Activated CD4-positive, alpha-beta T cell treated with anti-CD3 and anti-CD28 coated beads, Interleukin-2, amount 50 U/mL, for 4 hours (primary cell): Measurements from ENCODE around the gene CHD9.
A peak's percentile ranks its signal among the peaks of the same experiment; 100 is the strongest.
"Not testable (repeated sequence)": the region's sequence is repeated elsewhere in the genome, so short reads cannot be mapped to it uniquely, and the experiment has no call there.

Source experiments
- DNase-seq, 2 experiments: peaks; one replicate each; pipeline ENCODE4 v3.0.0-alpha.2; 2020

Gene CHD9

DNA sequence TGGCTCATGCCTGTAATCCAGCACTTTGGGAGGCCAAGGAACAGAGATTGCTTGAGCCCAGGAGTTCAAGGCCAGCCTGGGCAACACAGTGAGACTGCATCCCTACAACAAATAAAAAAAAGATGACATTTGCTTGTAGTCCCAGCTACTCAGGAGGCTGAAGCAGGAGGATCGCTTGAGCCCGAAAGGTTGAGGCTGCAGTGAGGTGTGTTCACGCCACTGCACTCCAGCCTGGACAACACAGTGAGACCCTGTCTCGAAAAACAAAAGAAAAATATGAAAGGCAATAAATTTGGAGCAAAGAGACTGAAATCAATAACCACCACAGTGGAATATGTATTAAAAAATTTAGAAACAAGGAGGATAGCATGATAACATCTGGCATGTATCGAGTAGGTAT is 235.7 kb downstream of the CHD9 start:
- DNase-seq: no peak

DNA sequence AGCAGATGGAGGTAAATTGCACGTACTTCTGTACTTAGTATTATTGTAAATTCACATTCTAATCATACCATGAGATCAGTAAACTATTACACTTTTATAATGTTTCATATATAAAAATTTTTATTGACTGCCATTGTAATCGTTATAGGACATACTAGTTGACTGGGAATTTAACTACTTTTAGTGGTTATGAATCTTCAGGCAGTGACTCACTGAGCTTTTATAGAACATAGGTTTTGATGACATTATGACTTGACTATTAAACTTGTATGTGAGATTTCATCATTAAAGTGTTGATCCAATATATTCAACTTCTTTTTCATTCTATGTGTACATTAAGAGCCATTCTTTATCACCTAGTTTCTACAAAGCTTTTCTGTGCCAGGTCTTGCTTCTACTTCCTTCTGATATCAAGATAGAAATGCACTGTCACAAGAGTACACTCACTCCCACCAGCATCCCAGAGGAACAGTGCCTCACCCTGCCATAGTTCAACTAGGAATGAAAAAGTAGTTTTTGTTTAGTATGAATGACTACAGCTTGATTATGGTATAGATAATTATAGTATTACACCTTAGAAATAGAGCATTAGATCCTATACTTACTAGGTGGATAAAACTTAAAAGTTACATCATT is 237.1 kb downstream of the CHD9 start:
- DNase-seq: no peak

DNA sequence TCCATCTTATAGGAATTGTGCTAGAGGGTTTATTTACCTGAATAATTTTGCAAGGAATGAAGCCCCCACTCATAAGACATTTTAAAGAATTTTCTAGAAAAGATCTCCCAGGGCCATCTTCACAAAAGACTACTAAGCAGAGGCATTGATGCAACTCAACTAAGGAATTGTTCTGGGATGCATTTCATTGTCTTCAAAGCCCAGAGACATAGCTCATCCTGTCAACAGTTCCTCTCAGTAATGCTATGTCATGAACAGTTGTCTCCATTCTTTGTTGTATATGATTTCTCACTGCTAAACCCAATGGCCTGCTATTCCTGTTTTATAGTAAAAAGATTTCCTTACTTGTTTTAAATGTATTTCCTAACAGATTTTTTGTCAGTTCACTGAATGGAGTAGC is 242.7 kb downstream of the CHD9 start:
- no peak for DNase-seq

DNA sequence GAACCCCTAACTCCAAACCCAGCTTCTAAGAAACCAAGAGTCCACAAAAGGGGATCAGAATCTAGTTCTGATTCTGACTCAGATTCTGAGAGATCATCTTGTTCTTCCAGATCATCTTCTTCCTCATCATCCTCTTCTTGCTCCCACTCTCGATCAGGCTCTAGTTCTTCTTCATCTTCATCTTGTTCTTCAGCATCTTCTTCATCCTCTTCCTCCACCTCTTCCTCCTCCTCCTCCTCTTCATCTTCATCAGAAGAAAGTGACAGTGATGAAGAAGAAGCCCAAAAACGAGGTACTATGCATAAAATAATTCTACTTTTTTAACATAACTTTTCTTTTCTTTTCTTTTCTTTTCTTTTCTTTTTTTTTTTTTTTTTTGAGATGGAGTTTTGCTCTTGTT is 249.5 kb downstream of the CHD9 start:
- DNase-seq: no peak

DNA sequence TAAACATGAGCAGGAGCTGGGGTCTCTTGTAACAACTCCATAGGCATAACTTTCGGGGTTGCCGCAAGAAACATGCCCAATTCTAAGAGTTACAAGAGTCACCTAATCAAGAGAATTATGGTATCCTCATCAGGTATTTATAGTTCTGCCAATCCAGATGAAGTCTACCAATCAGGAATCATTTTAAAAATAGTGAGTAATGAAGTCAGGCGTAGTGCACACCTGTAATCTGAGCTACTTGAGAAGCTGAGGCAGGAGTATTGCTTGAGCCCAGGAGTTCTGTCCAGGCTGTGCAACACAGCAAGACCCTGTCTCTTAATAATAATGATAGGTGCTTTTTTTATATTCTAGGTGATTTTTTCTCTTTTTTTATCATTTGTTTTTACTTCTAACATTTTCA is 251.0 kb downstream of the CHD9 start:
- no peak for DNase-seq

DNA sequence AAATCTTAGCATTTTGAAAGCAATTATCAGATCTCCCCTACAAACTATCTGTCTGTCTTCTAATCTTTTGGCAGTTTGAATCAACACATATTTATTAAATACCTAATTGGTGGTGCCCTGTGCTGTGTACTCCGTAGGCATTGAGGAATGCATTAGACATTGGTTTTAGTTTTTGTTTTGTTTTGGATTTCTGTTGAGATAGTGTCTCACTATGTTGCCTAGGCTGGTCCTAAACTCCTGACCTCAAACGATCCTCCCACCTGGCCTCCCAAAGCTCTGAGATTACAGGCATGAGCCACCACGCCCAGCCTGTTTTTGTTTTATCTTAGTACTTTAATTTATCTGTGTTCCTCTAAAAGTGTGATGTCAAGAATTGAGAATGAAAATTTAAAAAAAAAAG is 254.7 kb downstream of the CHD9 start:
- DNase-seq: no peak

DNA sequence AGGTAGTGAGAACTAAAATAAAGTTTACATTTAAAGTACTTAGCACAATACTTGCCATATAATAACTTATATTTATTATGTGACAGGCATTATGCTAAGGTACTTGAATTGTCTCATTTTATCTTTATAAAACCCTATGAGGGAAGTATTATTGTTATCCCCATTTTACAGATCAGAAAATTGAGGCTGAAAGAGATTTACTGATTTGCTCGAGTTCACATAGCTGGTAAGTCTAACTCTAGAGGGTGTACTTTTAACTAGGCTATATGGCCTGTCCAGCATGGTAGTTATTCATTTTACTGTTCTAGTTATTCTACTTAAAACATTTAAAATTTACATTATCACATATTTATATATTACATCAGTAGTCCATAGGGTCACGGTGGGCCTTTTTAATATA is 266.2 kb downstream of the CHD9 start:
- no peak for DNase-seq

DNA sequence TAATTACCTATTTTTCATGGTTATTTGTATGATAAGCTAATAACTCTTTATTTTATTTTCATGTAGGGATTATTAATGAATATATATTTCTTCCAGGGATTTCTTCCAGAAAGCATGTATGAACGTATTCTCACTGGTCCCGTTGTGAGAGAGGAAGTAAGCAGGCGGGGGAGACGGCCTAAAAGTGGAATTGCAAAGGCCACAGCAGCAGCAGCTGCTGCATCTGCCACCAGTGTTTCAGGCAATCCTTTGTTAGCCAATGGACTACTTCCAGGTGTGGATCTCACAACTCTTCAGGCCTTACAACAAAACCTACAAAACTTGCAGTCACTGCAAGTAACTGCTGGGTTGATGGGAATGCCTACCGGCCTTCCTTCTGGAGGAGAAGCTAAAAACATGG is 269.1 kb downstream of the CHD9 start:
- DNase-seq: no peak

DNA sequence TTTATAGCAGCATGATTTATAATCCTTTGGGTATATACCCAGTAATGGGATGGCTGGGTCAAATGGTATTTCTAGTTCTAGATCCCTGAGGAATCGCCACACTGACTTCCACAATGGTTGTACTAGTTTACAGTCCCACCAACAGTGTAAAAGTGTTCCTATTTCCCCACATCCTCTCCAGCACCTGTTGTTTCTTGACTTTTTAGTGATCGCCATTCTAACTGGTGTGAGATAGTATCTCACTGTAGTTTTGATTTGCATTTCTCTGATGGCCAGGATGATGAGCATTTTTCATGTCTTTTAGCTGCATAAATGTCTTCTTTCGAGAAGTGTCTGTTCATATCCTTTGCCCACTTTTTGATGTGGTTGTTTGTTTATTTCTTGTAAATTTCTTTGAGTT is 276.2 kb downstream of the CHD9 start:
- DNase-seq: not testable (repeated sequence)

DNA sequence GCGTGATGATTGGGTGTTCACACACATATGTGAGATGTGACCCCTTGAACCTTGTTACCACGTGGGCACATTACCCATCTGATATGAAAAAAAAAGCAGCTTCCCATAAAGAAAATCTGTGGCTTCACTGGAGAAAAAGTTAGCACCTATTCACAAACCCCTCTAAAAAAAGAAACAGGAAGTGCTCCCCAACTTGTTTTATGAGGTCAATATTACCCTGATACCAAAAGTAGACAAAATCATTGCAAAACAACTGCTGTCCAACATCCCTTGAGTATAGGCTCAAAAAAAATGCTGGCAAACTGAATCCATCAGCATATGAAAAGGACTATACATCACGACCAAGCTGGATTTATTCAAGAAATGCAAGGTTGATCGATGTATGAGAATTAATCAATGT is 279.8 kb downstream of the CHD9 start:
- DNase-seq: no peak

DNA sequence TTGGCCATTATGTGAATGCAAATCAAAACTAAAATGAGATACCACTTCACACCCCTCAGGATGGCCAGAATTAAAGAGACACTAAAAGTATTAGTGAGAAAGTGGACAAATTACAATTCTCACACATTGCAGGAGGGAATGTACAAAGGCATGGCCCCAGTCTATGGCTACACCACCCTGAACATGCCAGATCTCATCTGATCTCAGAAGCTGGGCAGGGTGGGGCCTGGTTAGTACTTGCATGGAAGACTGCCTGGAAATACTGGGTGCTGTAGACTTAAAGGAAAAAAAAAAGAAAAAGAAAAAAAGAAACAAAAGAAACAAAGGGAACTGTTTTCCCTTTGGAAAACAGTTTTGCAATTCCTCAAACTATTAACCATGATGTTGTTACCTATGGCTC is 282.5 kb downstream of the CHD9 start:
- DNase-seq: no peak

DNA sequence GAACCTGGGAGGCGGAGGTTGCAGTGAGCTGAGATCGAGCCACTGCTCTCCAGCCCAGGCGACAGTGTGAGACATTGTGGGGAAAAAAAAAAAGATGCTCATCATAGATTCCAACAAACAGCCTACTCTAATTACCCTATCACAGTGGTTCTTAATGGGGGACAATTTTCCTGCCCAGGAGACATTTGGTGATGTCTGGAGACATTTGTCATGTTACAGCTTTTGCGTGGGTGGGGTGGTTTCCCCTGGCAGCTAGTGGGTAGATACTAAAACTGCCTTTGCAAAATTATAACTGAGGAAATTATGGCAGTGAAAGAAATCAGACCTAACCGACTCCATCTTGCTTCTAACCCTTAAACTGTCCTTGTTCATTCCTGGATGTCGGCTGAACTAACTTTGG is 287.0 kb downstream of the CHD9 start:
- DNase-seq: peak in 1 of 2 experiments; percentile 7

DNA sequence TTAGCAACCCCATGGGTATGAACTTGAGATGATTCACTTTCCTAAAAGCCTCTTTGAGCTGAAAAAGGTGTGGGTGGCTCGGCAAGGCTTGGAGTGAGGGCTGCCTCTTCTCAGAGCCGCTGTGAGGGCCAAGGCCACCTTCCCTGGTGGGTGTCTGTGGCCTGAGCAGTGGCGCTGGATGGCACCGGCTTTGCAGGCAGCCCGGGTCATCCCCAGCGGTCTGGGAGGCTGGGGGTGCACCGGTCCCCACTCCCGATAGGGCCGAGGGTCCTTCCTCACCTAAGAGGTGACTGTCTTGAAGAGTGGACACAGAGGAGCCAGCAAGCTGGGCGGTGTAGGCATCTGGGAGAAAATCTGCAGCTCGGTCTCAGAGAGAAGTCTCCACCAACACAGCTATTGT is 300.3 kb downstream of the CHD9 start:
- no peak for DNase-seq

DNA sequence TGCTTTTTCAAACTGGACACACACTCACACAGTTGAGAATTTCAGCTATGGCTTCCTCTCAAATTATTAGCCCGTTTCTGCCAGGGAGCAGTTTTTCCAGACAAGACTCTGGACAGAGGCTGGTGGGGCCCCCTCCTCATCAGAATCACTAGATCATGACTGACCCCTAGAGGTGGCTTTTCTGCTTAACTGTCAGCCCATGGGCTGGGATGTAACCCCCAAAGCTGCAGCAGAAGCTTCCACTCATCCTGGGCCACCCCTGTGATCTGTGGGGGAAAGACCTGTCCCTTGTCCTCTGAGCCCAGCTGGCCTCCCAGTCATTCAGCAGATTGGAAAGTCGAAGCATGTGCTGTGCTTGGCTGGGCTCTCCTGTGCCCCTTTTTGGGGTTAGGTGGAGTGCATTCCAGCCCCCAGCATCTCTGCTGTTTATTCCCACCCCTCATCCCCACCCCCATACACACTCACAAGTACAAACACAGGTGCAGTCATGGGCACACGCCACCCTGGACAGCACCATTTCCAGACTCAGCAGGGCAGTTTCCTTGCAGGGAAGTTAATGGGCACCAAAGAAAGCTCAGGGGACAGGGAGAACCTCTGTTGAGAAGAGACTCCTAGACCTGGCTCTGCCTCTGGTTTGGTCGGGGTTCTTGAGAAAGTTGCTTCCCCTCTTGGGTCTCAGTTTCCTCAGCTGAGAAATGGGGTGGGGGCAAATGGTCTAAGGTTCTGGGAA is 301.9 kb downstream of the CHD9 start:
- no peak for DNase-seq

DNA sequence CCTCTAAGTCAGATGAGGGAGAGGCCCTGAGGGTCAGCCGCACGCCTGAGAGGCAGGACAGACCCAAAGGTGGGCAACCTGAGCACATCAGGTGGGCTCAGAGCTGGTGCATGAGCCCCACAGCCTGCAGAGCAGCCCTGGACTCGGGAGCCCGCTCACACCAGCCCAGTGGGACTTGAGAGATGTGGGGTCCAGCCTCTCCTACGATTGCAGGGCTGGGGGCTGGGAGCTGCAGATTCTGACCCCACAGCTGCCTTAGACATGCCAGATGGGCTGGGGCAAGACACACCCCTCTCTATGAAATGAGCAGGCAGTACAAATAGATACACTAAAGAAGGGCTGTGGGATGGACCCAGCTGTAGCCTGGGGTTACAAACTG is 302.4 kb downstream of the CHD9 start:
- no peak for DNase-seq

DNA sequence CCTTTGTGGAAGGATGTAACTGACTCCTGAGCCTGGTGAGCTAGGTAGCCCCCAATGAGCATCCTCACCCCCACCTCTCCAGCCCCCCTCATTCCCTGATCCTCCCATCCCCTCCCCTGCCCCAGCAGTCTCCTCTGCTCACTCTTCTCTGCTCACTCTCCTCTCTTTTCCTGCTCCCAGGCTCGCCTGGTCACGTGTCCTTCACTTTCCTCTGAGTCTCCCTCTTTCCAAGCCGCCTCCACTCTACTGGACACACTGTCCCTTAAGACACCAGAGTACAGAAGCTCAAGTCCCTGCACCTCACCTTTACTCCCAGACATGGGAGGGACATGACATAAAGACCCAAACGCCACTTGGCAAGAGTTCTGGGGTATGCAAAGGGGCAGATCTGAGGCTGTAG is 303.2 kb downstream of the CHD9 start:
- no peak for DNase-seq

DNA sequence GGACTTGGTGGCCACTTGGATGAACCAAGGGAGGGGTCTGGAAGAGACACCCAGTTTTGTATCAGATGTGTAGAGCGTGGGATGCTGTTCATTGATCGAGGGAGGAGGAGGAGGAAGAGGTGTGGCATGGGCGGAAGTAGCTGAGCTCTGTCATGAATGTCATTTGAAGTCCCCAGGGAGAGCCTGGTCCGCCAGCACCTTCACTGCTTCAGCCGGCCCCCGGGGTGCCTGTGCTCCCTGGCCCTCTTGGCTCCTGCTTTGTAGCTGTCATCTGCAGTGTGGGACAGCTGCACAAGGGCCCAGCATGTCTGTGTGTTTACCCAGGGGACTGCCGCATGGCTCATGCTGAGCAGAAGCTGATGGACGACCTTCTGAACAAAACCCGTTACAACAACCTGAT is 304.1 kb downstream of the CHD9 start:
- no peak for DNase-seq

DNA sequence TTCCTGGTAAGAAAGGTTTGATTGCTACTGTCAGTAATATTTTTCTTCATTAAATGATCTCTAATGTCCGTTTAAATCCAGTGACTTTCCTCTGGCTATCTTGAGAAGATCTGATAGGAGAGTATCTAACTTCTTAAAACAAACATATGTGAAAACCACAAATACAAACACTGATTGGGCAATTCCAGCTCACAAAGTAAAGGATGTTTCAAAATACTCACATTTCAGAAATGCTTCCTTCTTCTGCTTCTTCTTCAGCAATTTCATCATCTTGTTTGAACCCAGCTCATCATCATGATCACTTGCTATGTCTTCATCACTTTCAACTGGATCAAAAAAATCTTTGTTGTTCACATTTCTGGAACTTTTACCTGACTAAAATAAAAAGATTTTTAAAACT is 315.1 kb downstream of the CHD9 start:
- no peak for DNase-seq

DNA sequence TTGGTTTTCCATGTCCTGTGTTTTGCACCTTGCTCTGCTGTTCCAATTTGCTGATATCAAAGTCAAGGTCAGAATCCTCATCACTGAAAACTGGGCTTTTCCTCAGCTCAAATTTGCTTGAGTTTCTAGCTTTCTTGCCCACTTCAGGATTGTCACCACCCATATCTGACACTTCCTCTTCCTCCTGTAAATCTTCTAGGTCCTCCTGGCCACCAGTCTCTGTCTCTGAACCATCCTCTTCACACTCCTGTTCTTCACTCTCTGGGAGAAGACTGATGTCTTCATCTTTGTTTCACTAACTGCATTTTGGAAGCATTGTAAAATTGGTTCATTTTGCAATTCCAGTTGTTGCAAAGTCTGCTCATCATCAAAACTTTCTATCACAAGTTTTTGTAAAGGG is 316.0 kb downstream of the CHD9 start:
- DNase-seq: no peak

DNA sequence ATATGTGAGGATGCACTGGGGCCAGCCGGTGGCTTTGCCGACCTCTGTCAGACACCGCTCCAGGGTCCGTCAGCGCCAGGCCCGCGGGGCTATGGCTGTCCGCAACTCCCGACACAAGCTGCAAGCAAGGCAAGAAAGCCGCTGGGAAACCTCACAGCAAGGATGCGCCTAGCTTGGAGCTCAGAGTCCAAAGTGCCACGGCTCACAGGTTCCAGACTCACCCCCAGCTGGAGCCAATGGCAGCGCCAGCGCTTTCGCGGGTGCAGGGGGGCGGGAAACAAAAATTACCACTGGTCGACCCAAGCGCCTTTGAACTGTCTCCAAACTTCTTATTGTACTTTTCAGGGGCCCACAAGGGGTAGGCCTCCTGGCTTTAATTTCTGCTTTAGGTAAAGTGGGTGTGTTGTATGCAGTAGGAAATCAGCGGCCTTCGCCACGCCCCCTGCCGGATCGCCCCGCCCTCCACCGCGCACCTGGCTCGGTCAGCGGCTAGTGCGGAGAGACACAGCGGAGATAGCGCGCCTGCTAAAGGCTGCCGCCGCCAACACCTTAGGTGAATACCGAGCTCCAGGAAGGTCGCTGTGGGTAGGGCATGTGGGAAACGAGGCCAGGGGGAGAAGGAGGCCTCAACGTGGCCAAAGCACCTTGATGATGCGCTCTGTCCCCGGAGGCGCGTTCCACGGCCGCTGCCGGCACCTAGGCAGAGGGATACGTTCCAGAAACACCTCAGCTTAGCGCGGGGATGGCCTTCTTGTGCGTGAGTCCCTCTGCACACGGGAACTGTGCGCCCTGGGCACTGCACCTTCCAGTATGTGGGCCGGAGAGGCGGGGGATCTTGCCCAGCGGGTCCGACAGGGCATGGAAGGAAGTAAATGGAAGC is 318.4 kb downstream of the CHD9 start:
- peak; percentile 79 to 84 for DNase-seq

DNA sequence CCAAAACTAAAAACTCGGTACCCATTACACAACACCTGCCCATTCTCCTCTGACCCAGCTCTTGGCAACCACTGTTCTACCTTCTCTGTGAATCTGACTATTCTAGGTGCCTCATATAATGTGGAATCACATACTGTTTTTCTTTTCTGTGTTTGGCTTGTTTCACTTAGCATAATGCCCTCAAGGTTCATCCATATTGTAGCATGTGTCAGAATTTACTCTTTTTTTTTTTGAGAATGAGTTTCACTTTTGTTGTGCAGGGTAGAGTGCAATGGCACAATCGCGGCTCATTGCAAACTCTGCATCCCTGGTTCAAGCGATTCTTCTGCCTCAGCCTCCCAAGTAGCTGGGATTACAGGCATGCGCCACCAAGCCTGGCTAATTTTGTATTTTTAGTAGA is 320.0 kb downstream of the CHD9 start:
- no peak for DNase-seq

DNA sequence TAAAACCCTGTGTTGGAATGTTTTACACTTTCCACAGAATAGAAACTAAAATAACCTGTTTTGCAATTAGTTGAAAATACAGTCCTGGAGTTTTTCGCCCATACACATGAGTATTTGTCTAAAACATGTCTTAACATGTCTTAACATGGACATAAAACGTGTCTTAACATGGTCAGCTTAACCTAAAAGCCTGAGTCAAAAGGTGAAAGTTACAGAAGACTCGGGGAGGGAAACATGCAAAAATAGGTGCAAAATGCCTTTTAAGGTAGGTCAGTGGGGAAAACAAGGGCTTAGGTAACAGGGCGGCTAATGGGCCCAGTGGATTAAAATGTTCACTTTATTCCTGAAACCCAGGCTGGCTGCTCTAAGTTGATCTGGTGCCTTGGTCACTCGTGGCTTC is 323.3 kb downstream of the CHD9 start:
- DNase-seq: no peak
